ENCODE measurements around the gene UBP1. TPM values are rescaled to one million over a fixed set of nuclear protein-coding genes. Genes with fewer than 3 reads are reported as not detected.

Gene UBP1
- 10 to 100 TPM; 45.6 to 77.0 (median 63.0) TPM for total RNA-seq

DNA sequence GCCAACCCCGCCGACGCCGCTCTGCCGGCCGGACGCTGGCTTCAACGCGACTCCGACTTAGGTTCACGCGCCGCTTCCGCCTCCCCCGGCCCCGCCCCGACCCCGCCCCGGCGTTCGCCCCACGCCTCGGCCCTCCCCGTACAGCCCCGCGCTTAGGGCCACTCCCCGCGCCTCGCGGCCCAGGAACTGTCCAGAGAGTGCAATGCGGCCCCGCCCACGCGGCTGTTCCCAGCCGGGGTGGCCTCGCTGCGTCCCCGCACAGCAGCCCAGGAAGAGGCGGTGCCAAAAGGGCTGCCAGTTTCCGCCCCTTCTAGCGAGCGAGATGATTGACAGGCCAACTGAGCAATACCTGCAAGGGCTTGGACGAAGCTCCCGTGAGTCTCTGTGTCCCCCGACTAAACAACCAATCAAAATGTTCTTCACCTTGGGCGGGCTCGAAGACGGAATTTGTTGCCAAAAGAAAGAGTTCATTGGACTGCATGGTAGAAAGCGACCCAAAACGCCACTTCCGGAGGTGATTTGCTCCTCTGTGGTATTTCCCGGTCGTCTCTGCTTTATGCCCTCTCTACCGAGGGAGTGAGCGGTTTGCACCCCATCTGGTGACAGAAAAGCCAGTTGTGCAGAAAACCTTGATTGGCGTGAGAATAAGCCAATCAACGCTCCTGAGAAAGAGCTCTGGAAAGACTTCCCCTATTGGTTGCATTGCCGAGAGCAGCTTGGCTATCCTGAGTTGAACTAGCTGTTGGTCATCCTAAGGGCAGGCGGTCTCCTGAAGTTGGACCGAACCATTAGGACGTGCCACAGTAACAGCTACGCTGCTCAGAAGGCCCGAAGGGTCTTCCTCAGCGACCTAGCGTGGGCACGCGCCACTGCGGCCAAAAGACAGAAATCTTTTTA is at the start of gene UBP1:
UBP1 (minus strand) TSS at position 78 of the 897 bp plus-strand sequence. CDS start 557 bp downstream, outside the sequence.
- peak; percentile 95 for DNase-seq (ENCODE audit: low spot score)
- ATAC-seq (ENCODE audit: low FRiP score): peak; percentile 97
- TF ChIP-seq, protein P1, sequence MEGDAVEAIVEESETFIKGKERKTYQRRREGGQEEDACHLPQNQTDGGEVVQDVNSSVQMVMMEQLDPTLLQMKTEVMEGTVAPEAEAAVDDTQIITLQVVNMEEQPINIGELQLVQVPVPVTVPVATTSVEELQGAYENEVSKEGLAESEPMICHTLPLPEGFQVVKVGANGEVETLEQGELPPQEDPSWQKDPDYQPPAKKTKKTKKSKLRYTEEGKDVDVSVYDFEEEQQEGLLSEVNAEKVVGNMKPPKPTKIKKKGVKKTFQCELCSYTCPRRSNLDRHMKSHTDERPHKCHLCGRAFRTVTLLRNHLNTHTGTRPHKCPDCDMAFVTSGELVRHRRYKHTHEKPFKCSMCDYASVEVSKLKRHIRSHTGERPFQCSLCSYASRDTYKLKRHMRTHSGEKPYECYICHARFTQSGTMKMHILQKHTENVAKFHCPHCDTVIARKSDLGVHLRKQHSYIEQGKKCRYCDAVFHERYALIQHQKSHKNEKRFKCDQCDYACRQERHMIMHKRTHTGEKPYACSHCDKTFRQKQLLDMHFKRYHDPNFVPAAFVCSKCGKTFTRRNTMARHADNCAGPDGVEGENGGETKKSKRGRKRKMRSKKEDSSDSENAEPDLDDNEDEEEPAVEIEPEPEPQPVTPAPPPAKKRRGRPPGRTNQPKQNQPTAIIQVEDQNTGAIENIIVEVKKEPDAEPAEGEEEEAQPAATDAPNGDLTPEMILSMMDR (IDR thresholded peaks at IDR 0.05): no peak

GRCh38 chr3:33488683-33489082 is 48.5 kb upstream of the UBP1 start:
- no peak for ATAC-seq (ENCODE audit: low FRiP score)
- TF ChIP-seq, protein P1 (IDR thresholded peaks at IDR 0.05): no peak
- DNase-seq (ENCODE audit: low spot score): no peak

DNA sequence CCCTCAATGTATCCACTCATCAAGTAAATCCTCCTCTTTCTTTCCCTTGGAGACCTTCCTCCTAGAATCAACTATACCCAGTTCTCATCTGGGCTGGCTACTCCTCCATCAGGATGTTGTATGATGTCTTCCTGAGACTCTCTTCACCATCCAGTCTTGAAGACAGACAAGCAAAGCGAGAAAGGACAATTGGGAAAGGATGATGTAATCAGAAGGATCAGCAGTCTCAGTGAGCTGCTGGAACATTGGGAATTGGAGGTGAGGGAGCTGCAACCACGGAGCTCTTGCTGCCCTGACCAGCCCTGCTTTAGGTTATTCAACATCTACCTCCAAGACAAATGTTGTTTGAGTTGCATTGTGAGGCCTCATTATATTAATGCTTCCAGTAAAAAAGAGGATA is 48.0 kb upstream of the UBP1 start:
- DNase-seq (ENCODE audit: low spot score): no peak
- TF ChIP-seq, protein P1 (IDR thresholded peaks at IDR 0.05): no peak
- no peak for ATAC-seq (ENCODE audit: low FRiP score)

DNA sequence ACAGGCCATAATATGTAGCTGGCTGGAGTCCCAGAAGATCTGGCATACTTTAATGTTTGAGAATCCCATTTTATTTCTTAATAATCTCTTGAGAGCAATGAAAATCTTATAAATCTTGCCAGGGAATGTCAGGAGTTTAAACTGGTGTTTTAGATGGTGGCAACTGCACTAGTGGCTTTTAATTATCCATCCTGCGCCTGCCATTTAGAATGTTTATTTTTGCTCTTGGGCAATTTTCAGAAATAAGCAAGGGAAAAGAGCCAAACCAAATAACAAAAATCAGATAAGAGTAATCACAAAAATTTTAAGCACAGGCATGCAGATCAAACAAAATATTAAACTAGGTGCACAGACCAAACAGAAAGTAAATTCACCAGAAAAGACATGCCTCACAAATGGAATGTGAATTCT is 41.9 kb upstream of the UBP1 start:
- DNase-seq (ENCODE audit: low spot score) (no peak), ATAC-seq (ENCODE audit: low FRiP score) (no peak)
- TF ChIP-seq, protein P1 (IDR thresholded peaks at IDR 0.05): no peak

DNA sequence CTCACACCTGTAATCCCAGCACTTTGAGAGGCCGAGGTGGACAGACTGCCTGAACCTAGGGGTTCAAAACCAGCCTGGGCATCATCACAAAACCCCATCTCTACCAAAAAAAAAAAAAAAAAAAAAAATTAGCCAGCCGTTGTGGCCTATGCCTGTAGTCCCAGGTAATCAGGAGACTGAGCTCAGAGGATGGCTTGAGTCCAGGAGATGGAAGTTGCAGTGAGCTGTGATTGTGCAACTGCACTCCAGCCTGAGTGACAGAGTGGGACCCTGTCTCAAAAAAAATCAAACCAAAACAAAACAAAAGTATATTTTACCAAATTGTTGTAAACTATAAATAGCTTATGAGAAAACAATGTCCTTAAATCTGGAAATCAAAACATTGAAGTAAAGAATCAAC is 34.7 kb upstream of the UBP1 start:
- DNase-seq (ENCODE audit: low spot score) (no peak), ATAC-seq (ENCODE audit: low FRiP score) (no peak)
- TF ChIP-seq, protein P1 (IDR thresholded peaks at IDR 0.05): no peak

GRCh38 chr3:33473813-33474212 is 33.6 kb upstream of the UBP1 start:
- TF ChIP-seq, protein P1 (IDR thresholded peaks at IDR 0.05): no peak
- DNase-seq (ENCODE audit: low spot score) (no peak), ATAC-seq (ENCODE audit: low FRiP score) (no peak)

GRCh38 chr3:33467786-33468185 is 27.6 kb upstream of the UBP1 start:
- no peak for DNase-seq (ENCODE audit: low spot score)
- TF ChIP-seq, protein P1 (IDR thresholded peaks at IDR 0.05): no peak
- no peak for ATAC-seq (ENCODE audit: low FRiP score)

Data from omental fat pad (tissue), 4 donors.